ENCODE data around the gene CADPS2.

- TF ChIP-seq CTCF (IDR thresholded peaks at IDR 0.05) (no peak), EZH2phosphoT487 (IDR thresholded peaks at IDR 0.05) (no peak), EZH2 (IDR thresholded peaks at IDR 0.05) (no peak)
These were observed 190.4 kb downstream of the CADPS2 start for GRCh38 chr7:122695816-122696215.

Data from neural progenitor cell (in vitro differentiated cells).